Non-pigmented ciliary epithelial cell (primary cell): ENCODE data around the gene CLRN3.

ENCODE experiments used
- DNase-seq: peaks from one replicate; pipeline ENCODE4 v3.0.0-alpha.2; 2010; ENCODE audit warnings: low read depth

The CLRN3 gene

GRCh38 chr10:127845756-127846155, 47.0 kb downstream of the CLRN3 start:
- DNase-seq, result no peak

- DNase-seq, result no peak
Observed at GRCh38 chr10:127840884-127841283, 51.9 kb downstream of the CLRN3 start.

GRCh38 chr10:127836966-127837365, 55.8 kb downstream of the CLRN3 start:
- DNase-seq, result no peak

- no peak for DNase-seq
Observed at GRCh38 chr10:127836176-127836575, 56.6 kb downstream of the CLRN3 start.

GRCh38 chr10:127834791-127835190, 58.0 kb downstream of the CLRN3 start:
- DNase-seq, result no peak

- DNase-seq, result no peak
Observed at GRCh38 chr10:127834221-127834620, 58.5 kb downstream of the CLRN3 start.

- no peak for DNase-seq
Observed at GRCh38 chr10:127833804-127834203, 58.9 kb downstream of the CLRN3 start.

GRCh38 chr10:127832501-127832900, 60.2 kb downstream of the CLRN3 start:
- no peak for DNase-seq

GRCh38 chr10:127830414-127830813, 62.3 kb downstream of the CLRN3 start:
- no peak for DNase-seq
